ENCODE data around the gene KRTAP12-1.

- no peak for TF ChIP-seq EZH2 (IDR thresholded peaks at IDR 0.05; ENCODE audit: borderline replicate concordance, insufficient read depth, low read depth, low read length, poor library complexity, severe bottlenecking)
- no peak for TF ChIP-seq CTCF (IDR thresholded peaks at IDR 0.05)
Observed at GRCh38 chr21:44632067-44632466, 49.9 kb downstream of the KRTAP12-1 start.
